Lung (tissue), 12 donors: ENCODE measurements around the gene ARHGEF7. TPM values are rescaled to one million over a fixed set of nuclear protein-coding genes. Genes with fewer than 3 reads are reported as not detected.

Experiments used
- ATAC-seq: fragments of 200-7000 bp; cut with Tn5 transposase; one replicate; pipeline ENCODE4 v1.9.1; 2020; ENCODE audit warnings: moderate number of reproducible peaks; ENCODE audit not compliant: insufficient read depth, low FRiP score
- DNase-seq, 3 donors: peaks; one replicate each; pipeline ENCODE4 v3.0.0-alpha.2; 2013 to 2017
- H3K27ac ChIP-seq, 2 donors: one replicate each; pipeline ENCODE4 v1.5.1; 2013; ENCODE audit warnings: mild to moderate bottlenecking in 2 of 2, moderate library complexity in 2 of 2, control low read depth in 1 of 2, inconsistent platforms in 1 of 2, low read depth in 1 of 2, low read length in 1 of 2
- H3K27me3 ChIP-seq, 3 donors: one replicate each; pipeline ENCODE4 v1.5.1; 2013; ENCODE audit warnings: low read length in 2 of 3; ENCODE audit not compliant: control insufficient read depth in 3 of 3, insufficient read depth in 3 of 3
- H3K36me3 ChIP-seq, 4 donors: one replicate each; pipeline ENCODE4 v1.5.1; 2013; ENCODE audit warnings: low read length in 4 of 4, mild to moderate bottlenecking in 1 of 4, moderate library complexity in 1 of 4; ENCODE audit not compliant: control insufficient read depth in 4 of 4, insufficient read depth in 4 of 4
- H3K4me1 ChIP-seq, 5 donors: one replicate each; pipeline ENCODE4 v1.5.1; 2013; ENCODE audit warnings: low read length in 5 of 5, mild to moderate bottlenecking in 2 of 5, moderate library complexity in 1 of 5; ENCODE audit not compliant: control insufficient read depth in 5 of 5, insufficient read depth in 5 of 5
- H3K4me3 ChIP-seq: one replicate; pipeline ENCODE4 v1.5.1; 2013; ENCODE audit warnings: mild to moderate bottlenecking, control low read depth, moderate library complexity
- H3K9ac ChIP-seq, 2 donors: one replicate each; pipeline ENCODE4 v1.5.1; 2013; ENCODE audit warnings: low read length in 2 of 2, control low read depth in 1 of 2; ENCODE audit not compliant: insufficient read depth in 1 of 2
- H3K9me3 ChIP-seq, 4 donors: one replicate each; pipeline ENCODE4 v1.5.1; 2013; ENCODE audit warnings: low read length in 3 of 4, mild to moderate bottlenecking in 1 of 4, moderate library complexity in 1 of 4; ENCODE audit not compliant: control insufficient read depth in 4 of 4, insufficient read depth in 3 of 4
- WGBS, 2 donors: extraction: QIAGEN DNeasy Blood & Tissue Kit; methylation state at CpG; one replicate each; pipeline ENCODE4 v1.1.7; 2013; 5-methylcytosine and 5-hydroxymethylcytosine counted together
- polyA plus RNA-seq, 2 donors: library from polyadenylated mRNA; stranded (reverse); fragments of 200-250 nt; gene quantifications; one replicate each; pipeline ENCODE4 v1.2.1, GENCODE V29; 2013
- total RNA-seq, 2 donors: library from RNA; depleted of rRNA in 1 of 2; stranded (reverse); fragments of >200 nt in 1 of 2; gene quantifications; one replicate each; pipeline ENCODE4 v1.2.1, GENCODE V29; 2014 to 2021
- TF ChIP-seq, protein P1 (sequence below): IDR thresholded peaks from 2 replicates; pipeline ENCODE4 v1.5.1; 2012; ENCODE audit warnings: mild to moderate bottlenecking; ENCODE audit errors: control extremely low read depth, extremely low read depth
- donor health status: control.
- donor health status: control.
- donor health status: Bipolar disorder and iron deficiency.
- donor health status: healthy.
- donor health status: DM: yes; HTN: yes; CAD: no.

The ARHGEF7 gene
- total and polyA plus RNA-seq, 4 donors = 20.9 to 143 (median 37.8) TPM

- Histone ChIP-seq H3K36me3 (peaks cover 2 to 29% (median 13%) of the 10 kb centered on the region in 4 donors), H3K9ac (no peak overlapping the region), H3K4me3 (no peak overlapping the region), H3K4me1 (peaks cover 0 to 8% (median 1%) of the 10 kb centered on the region in 5 donors), H3K27ac (no peak overlapping the region), H3K9me3 (no peaks in the 10 kb centered on the region), H3K27me3 (no peaks in the 10 kb centered on the region)
- TF ChIP-seq, protein P1, sequence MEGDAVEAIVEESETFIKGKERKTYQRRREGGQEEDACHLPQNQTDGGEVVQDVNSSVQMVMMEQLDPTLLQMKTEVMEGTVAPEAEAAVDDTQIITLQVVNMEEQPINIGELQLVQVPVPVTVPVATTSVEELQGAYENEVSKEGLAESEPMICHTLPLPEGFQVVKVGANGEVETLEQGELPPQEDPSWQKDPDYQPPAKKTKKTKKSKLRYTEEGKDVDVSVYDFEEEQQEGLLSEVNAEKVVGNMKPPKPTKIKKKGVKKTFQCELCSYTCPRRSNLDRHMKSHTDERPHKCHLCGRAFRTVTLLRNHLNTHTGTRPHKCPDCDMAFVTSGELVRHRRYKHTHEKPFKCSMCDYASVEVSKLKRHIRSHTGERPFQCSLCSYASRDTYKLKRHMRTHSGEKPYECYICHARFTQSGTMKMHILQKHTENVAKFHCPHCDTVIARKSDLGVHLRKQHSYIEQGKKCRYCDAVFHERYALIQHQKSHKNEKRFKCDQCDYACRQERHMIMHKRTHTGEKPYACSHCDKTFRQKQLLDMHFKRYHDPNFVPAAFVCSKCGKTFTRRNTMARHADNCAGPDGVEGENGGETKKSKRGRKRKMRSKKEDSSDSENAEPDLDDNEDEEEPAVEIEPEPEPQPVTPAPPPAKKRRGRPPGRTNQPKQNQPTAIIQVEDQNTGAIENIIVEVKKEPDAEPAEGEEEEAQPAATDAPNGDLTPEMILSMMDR = no peak
- ATAC-seq (no peak), DNase-seq (no peak)
- 84 to 87% methylated on average over 10 of the region's 10 CpGs for WGBS, 2 donors
Measured at GRCh38 chr13:111230385-111230930, 115.3 kb downstream of the ARHGEF7 start.

DNA sequence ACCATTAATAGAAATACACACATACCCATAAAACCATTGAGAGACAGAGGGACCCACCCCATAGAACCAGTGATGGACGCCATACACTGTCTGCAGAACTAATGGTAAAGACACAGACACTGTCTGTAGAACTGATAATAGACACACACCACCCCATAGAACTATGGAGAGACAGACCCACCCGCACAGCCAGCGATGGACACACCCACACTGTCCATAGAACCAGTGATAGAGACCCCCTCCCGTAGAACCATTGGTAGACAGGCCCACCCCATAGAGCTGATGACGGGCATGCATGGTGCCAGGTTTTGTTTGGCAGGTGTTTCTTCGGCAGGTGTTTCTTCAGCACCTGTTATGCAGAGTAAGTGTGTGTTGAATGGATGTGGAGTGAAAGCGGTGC, 117.1 kb downstream of the ARHGEF7 start:
- Histone ChIP-seq H3K9me3 (peaks cover 0 to 2% (median 0%) of the 10 kb centered on the region in 4 donors), H3K9ac (no peak overlapping the region), H3K27me3 (no peaks in the 10 kb centered on the region), H3K27ac (no peak overlapping the region), H3K4me3 (no peak overlapping the region), H3K4me1 (peaks cover 0 to 6% (median under 1%) of the 10 kb centered on the region in 5 donors), H3K36me3 (peaks cover 2 to 36% (median 20%) of the 10 kb centered on the region in 4 donors)
- 97 to 99% methylated on average over 7 of the region's 7 CpGs for WGBS, 2 donors
- TF ChIP-seq, protein P1 = no peak
- DNase-seq (no peak), ATAC-seq (no peak)

GRCh38 chr13:111233080-111233479, 118.0 kb downstream of the ARHGEF7 start:
- peaks cover 0 to 2% (median 0%) of the 10 kb centered on the region in 4 donors for H3K9me3 ChIP-seq
- no peak overlapping the region for H3K4me3 ChIP-seq
- H3K9ac ChIP-seq = no peak overlapping the region
- 82% methylated on average over 1 of the region's 1 CpG for WGBS, 2 donors
- no peak overlapping the region for H3K27ac ChIP-seq
- H3K27me3 ChIP-seq = no peaks in the 10 kb centered on the region
- ATAC-seq = no peak
- TF ChIP-seq, protein P1 = no peak
- peaks cover 0 to 6% (median 0%) of the 10 kb centered on the region in 5 donors for H3K4me1 ChIP-seq
- no peak for DNase-seq
- H3K36me3 ChIP-seq = peaks cover 2 to 30% (median 20%) of the 10 kb centered on the region in 4 donors
